ENCODE measurements around the gene GALNT10.

GALNT10 gene

GRCh38 chr5:154205441-154206117 is 15.0 kb downstream of the GALNT10 start:
- H3K36me3 ChIP-seq (ENCODE audit: control insufficient read depth in 2 of 2, insufficient read depth in 2 of 2, low read length in 2 of 2): no peaks in the 10 kb centered on the region
- H3K4me3 ChIP-seq (ENCODE audit: low read length in 2 of 2): no peak overlapping the region
- H3K27ac ChIP-seq (ENCODE audit: low read length): no peak overlapping the region
- H3K9ac ChIP-seq (ENCODE audit: low read length in 2 of 2): no peak overlapping the region
- H3K9me3 ChIP-seq (ENCODE audit: control insufficient read depth in 2 of 2, low read length in 2 of 2): no peaks in the 10 kb centered on the region
- H3K27me3 ChIP-seq (ENCODE audit: control insufficient read depth in 1 of 2, insufficient read depth in 2 of 2, low read length in 2 of 2): no peaks in the 10 kb centered on the region
- H3K4me1 ChIP-seq (ENCODE audit: control insufficient read depth, insufficient read depth, low read length): peaks cover 3% of the 10 kb centered on the region

DNA sequence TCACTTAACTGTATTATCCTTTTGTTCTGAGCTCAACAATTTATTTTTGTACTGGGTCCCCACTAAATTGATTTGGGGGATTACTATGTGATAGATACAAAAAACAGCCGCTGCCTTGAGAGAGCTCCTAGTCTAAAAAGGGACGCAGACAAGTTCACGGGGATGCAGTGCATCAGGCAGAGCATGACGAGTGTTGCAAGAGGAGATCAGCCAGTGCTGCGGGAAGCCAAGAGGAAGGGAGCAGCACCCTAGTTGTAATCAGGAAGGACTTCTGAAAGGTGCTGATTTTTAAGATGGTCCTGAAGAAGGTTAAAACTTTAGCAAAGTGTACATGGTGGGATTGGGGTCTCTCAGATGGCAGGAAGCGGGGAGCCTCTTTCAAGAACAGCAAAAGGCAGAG is 15.8 kb downstream of the GALNT10 start:
- no peaks in the 10 kb centered on the region for H3K36me3 ChIP-seq (ENCODE audit: control insufficient read depth in 2 of 2, insufficient read depth in 2 of 2, low read length in 2 of 2)
- no peak overlapping the region for H3K9ac ChIP-seq (ENCODE audit: low read length in 2 of 2)
- H3K27me3 ChIP-seq (ENCODE audit: control insufficient read depth in 1 of 2, insufficient read depth in 2 of 2, low read length in 2 of 2): no peaks in the 10 kb centered on the region
- H3K27ac ChIP-seq (ENCODE audit: low read length): no peak overlapping the region
- peaks cover 3% of the 10 kb centered on the region for H3K4me1 ChIP-seq (ENCODE audit: control insufficient read depth, insufficient read depth, low read length)
- no peak overlapping the region for H3K4me3 ChIP-seq (ENCODE audit: low read length in 2 of 2)
- H3K9me3 ChIP-seq (ENCODE audit: control insufficient read depth in 2 of 2, low read length in 2 of 2): no peaks in the 10 kb centered on the region

- Histone ChIP-seq H3K4me3 (ENCODE audit: low read length in 2 of 2) (no peak overlapping the region), H3K27ac (ENCODE audit: low read length) (no peak overlapping the region), H3K9me3 (ENCODE audit: control insufficient read depth in 2 of 2, low read length in 2 of 2) (no peaks in the 10 kb centered on the region), H3K9ac (ENCODE audit: low read length in 2 of 2) (no peak overlapping the region), H3K27me3 (ENCODE audit: control insufficient read depth in 1 of 2, insufficient read depth in 2 of 2, low read length in 2 of 2) (no peaks in the 10 kb centered on the region), H3K4me1 (ENCODE audit: control insufficient read depth, insufficient read depth, low read length) (peaks cover 3% of the 10 kb centered on the region), H3K36me3 (ENCODE audit: control insufficient read depth in 2 of 2, insufficient read depth in 2 of 2, low read length in 2 of 2) (peaks cover 0 to 3% of the 10 kb centered on the region in 2 donors)
Measured at GRCh38 chr5:154207204-154207603, 16.7 kb downstream of the GALNT10 start.

- H3K9me3 ChIP-seq (ENCODE audit: control insufficient read depth in 2 of 2, low read length in 2 of 2): no peaks in the 10 kb centered on the region
- no peak overlapping the region for H3K27ac ChIP-seq (ENCODE audit: low read length)
- H3K9ac ChIP-seq (ENCODE audit: low read length in 2 of 2): no peak overlapping the region
- H3K36me3 ChIP-seq (ENCODE audit: control insufficient read depth in 2 of 2, insufficient read depth in 2 of 2, low read length in 2 of 2): peaks cover 0 to 3% of the 10 kb centered on the region in 2 donors
- no peak overlapping the region for H3K4me3 ChIP-seq (ENCODE audit: low read length in 2 of 2)
- H3K4me1 ChIP-seq (ENCODE audit: control insufficient read depth, insufficient read depth, low read length): peaks cover 3% of the 10 kb centered on the region
- H3K27me3 ChIP-seq (ENCODE audit: control insufficient read depth in 1 of 2, insufficient read depth in 2 of 2, low read length in 2 of 2): no peaks in the 10 kb centered on the region
Measured at GRCh38 chr5:154209591-154210081, 19.1 kb downstream of the GALNT10 start.

DNA sequence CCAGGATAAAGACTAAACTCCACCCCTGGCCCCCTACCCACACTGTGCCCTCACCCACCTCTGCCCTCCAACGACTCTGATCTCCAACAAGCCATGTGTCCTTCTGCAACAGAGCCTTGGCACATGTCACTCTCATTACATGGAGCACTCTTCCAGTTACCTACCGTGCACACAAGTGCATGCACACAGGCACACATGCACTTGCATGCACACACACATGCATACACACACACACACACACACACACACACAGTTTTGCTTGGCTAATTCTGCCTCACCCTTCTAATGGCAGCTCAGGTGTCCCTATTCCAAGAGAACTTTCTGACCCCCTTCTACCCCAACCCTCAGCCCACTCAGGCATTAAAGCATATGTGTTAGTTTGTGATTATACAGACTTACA is 19.6 kb downstream of the GALNT10 start:
- Histone ChIP-seq H3K27ac (ENCODE audit: low read length) (no peak overlapping the region), H3K36me3 (ENCODE audit: control insufficient read depth in 2 of 2, insufficient read depth in 2 of 2, low read length in 2 of 2) (peaks cover 0 to 3% of the 10 kb centered on the region in 2 donors), H3K9ac (ENCODE audit: low read length in 2 of 2) (no peak overlapping the region), H3K4me1 (ENCODE audit: control insufficient read depth, insufficient read depth, low read length) (peaks cover 3% of the 10 kb centered on the region), H3K9me3 (ENCODE audit: control insufficient read depth in 2 of 2, low read length in 2 of 2) (no peaks in the 10 kb centered on the region), H3K27me3 (ENCODE audit: control insufficient read depth in 1 of 2, insufficient read depth in 2 of 2, low read length in 2 of 2) (no peaks in the 10 kb centered on the region), H3K4me3 (ENCODE audit: low read length in 2 of 2) (no peak overlapping the region)

DNA sequence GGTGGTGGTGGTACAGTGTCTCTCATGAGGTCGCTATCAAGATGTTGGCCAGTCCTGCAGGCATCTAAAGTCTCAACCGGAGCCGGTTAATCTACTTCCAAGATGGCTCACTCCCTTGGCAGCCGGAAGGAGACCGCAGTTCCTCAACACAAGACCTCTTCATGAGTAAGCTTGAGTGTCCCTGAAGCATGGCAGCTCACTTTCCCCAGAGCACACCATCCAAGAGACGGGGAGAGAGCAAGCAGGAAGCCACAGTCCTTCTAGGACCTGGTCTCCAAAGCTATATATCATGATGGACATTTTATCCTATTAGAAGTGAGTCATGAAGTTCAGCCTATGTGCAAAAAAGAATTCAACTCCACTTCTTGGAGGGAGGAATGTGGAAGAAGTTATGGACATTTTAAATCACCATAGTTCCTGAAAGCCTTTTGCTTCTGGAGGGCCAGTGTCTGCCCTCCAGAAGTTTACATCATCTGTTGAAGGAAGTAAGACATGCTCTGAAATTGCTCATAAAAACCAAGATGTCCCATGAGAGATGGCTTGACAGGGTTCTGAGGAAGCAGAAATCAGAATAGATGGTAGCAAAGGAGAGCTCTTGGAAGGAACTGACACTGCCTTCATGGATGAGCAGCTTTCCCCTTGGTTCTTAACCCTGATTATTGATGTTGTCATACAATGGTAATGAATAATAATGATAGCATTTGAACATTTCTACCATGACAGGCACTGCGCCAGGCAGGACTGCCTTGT is 21.3 kb downstream of the GALNT10 start:
- H3K36me3 ChIP-seq (ENCODE audit: control insufficient read depth in 2 of 2, insufficient read depth in 2 of 2, low read length in 2 of 2): peaks cover 0 to 3% of the 10 kb centered on the region in 2 donors
- H3K9ac ChIP-seq (ENCODE audit: low read length in 2 of 2): no peak overlapping the region
- H3K27me3 ChIP-seq (ENCODE audit: control insufficient read depth in 1 of 2, insufficient read depth in 2 of 2, low read length in 2 of 2): no peaks in the 10 kb centered on the region
- no peak overlapping the region for H3K4me3 ChIP-seq (ENCODE audit: low read length in 2 of 2)
- H3K27ac ChIP-seq (ENCODE audit: low read length): no peak overlapping the region
- peaks cover 8% of the 10 kb centered on the region for H3K4me1 ChIP-seq (ENCODE audit: control insufficient read depth, insufficient read depth, low read length)
- H3K9me3 ChIP-seq (ENCODE audit: control insufficient read depth in 2 of 2, low read length in 2 of 2): no peaks in the 10 kb centered on the region

- no peak overlapping the region for H3K9ac ChIP-seq (ENCODE audit: low read length in 2 of 2)
- H3K36me3 ChIP-seq (ENCODE audit: control insufficient read depth in 2 of 2, insufficient read depth in 2 of 2, low read length in 2 of 2): peaks cover 0 to 3% of the 10 kb centered on the region in 2 donors
- no peak overlapping the region for H3K27ac ChIP-seq (ENCODE audit: low read length)
- H3K4me3 ChIP-seq (ENCODE audit: low read length in 2 of 2): no peak overlapping the region
- H3K27me3 ChIP-seq (ENCODE audit: control insufficient read depth in 1 of 2, insufficient read depth in 2 of 2, low read length in 2 of 2): no peaks in the 10 kb centered on the region
- H3K4me1 ChIP-seq (ENCODE audit: control insufficient read depth, insufficient read depth, low read length): peaks cover 9% of the 10 kb centered on the region
- H3K9me3 ChIP-seq (ENCODE audit: control insufficient read depth in 2 of 2, low read length in 2 of 2): no peaks in the 10 kb centered on the region
Measured at GRCh38 chr5:154213592-154213991, 23.1 kb downstream of the GALNT10 start.

DNA sequence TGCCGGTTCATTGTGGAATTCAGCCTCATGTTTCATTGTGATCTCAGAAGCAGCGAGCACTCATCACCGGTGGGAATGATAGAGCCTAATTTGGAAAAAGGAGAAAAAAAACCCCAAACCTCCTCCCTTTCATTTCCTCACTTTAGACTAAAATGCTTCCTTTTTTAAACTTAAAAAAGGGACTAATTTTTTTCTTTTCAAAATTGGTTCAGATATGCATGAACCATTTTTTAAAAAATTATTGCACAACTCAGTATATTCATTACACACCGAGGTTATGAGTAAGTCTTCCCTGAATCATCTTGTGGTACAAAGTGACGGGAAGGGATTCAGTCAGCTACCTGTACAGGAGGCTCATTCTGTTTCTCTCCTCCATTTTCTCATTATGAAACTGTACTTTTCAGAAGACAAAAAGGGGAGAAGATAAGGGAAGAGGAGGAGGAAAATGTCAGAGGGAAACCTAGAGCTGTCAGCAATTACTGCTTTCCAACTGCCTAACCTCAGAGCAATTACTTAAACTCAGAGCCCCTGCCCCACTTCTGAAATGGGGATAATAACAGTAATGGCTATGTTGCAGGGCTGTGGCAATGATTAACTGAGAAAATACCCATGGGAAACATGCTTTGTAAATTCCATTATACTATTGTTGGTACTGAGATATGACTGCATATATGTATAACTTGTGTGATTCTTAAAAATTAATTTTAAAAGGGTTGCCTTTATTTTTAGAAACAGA is 24.0 kb downstream of the GALNT10 start:
- peaks cover 9% of the 10 kb centered on the region for H3K4me1 ChIP-seq (ENCODE audit: control insufficient read depth, insufficient read depth, low read length)
- no peaks in the 10 kb centered on the region for H3K27me3 ChIP-seq (ENCODE audit: control insufficient read depth in 1 of 2, insufficient read depth in 2 of 2, low read length in 2 of 2)
- peaks cover 2 to 3% of the 10 kb centered on the region in 2 donors for H3K36me3 ChIP-seq (ENCODE audit: control insufficient read depth in 2 of 2, insufficient read depth in 2 of 2, low read length in 2 of 2)
- no peak overlapping the region for H3K4me3 ChIP-seq (ENCODE audit: low read length in 2 of 2)
- H3K27ac ChIP-seq (ENCODE audit: low read length): no peak overlapping the region
- no peak overlapping the region for H3K9ac ChIP-seq (ENCODE audit: low read length in 2 of 2)
- no peaks in the 10 kb centered on the region for H3K9me3 ChIP-seq (ENCODE audit: control insufficient read depth in 2 of 2, low read length in 2 of 2)

GRCh38 chr5:154215571-154216325 is 25.2 kb downstream of the GALNT10 start:
- Histone ChIP-seq H3K27ac (ENCODE audit: low read length) (peak overlapping the region; percentile 11), H3K9me3 (ENCODE audit: control insufficient read depth in 2 of 2, low read length in 2 of 2) (no peaks in the 10 kb centered on the region), H3K4me1 (ENCODE audit: control insufficient read depth, insufficient read depth, low read length) (peaks cover 17% of the 10 kb centered on the region), H3K4me3 (ENCODE audit: low read length in 2 of 2) (no peak overlapping the region), H3K36me3 (ENCODE audit: control insufficient read depth in 2 of 2, insufficient read depth in 2 of 2, low read length in 2 of 2) (peaks cover 2 to 3% of the 10 kb centered on the region in 2 donors), H3K9ac (ENCODE audit: low read length in 2 of 2) (no peak overlapping the region), H3K27me3 (ENCODE audit: control insufficient read depth in 1 of 2, insufficient read depth in 2 of 2, low read length in 2 of 2) (no peaks in the 10 kb centered on the region)

GRCh38 chr5:154217462-154217861 is 26.9 kb downstream of the GALNT10 start:
- Histone ChIP-seq H3K9ac (ENCODE audit: low read length in 2 of 2) (no peak overlapping the region), H3K9me3 (ENCODE audit: control insufficient read depth in 2 of 2, low read length in 2 of 2) (no peaks in the 10 kb centered on the region), H3K4me3 (ENCODE audit: low read length in 2 of 2) (no peak overlapping the region), H3K36me3 (ENCODE audit: control insufficient read depth in 2 of 2, insufficient read depth in 2 of 2, low read length in 2 of 2) (peaks cover 0 to 2% of the 10 kb centered on the region in 2 donors), H3K27me3 (ENCODE audit: control insufficient read depth in 1 of 2, insufficient read depth in 2 of 2, low read length in 2 of 2) (no peaks in the 10 kb centered on the region), H3K27ac (ENCODE audit: low read length) (no peak overlapping the region), H3K4me1 (ENCODE audit: control insufficient read depth, insufficient read depth, low read length) (peaks cover 25% of the 10 kb centered on the region)
